Activated CD4-positive, alpha-beta memory T cell treated with anti-CD3 and anti-CD28 coated beads, Interleukin-2, amount 10 ng/mL, durations not matched to agents 7 days and 5 days (primary cell): ENCODE results near the gene LY9. TPM values are rescaled to one million over a fixed set of nuclear protein-coding genes. Genes with fewer than 3 reads are reported as not detected.
A peak's percentile ranks its signal among the peaks of the same experiment; 100 is the strongest.

Experiments
- CTCF ChIA-PET: fragments of 350-600 bp; sonication (Branson Sonifier 250); formaldehyde crosslinking; loops from one replicate; lab custom pipeline; 2021; ENCODE audit warnings: antibody characterized with exemption, inconsistent platforms; lab: Charles Lee
- POLR2A ChIA-PET: fragments of 350-600 bp; sonication (Branson Sonifier 250); formaldehyde crosslinking; loops from one replicate; lab custom pipeline; 2021; ENCODE audit warnings: antibody characterized with exemption; lab: Charles Lee
- DNase-seq: peaks from one replicate; pipeline ENCODE4 v3.0.0-alpha.2; 2020
- H3K27ac Mint-ChIP-seq: one replicate; pipeline ENCODE4 v1.8.0; 2021; ENCODE audit warnings: mild to moderate bottlenecking, mixed read lengths
- H3K27me3 Mint-ChIP-seq: one replicate; pipeline ENCODE4 v1.8.0; 2021; ENCODE audit warnings: mixed read lengths
- H3K36me3 Mint-ChIP-seq: one replicate; pipeline ENCODE4 v1.8.0; 2021; ENCODE audit warnings: low read depth, mixed read lengths
- H3K4me1 Mint-ChIP-seq: one replicate; pipeline ENCODE4 v1.8.0; 2021; ENCODE audit warnings: mixed read lengths
- H3K4me3 Mint-ChIP-seq: one replicate; pipeline ENCODE4 v1.8.0; 2021; ENCODE audit warnings: mild to moderate bottlenecking, mixed read lengths
- H3K9me3 Mint-ChIP-seq: one replicate; pipeline ENCODE4 v1.8.0; 2021; ENCODE audit warnings: mixed read lengths
- total RNA-seq, 2 experiments: library from RNA; stranded (reverse); gene quantifications; one replicate each; pipeline ENCODE4 v1.2.3, GENCODE V29; 2021

LY9 gene
- total RNA-seq, 2 experiments from 2014 or later, result 46.4 to 49.9 TPM

GRCh38 chr1:160827418-160827817 lies 31.4 kb downstream of the LY9 start:
- no peaks in the 10 kb centered on the region for H3K9me3 Mint-ChIP-seq
- H3K4me1 Mint-ChIP-seq, result peaks cover 5% of the 10 kb centered on the region
- H3K27me3 Mint-ChIP-seq, result no peaks in the 10 kb centered on the region
- DNase-seq, result no peak
- no peak overlapping the region for H3K27ac Mint-ChIP-seq
- ChIA-PET POLR2A (no interaction called here), CTCF (interaction anchor here (0.8 to 6.3 kb wide), 3 partner anchors 47 to 163 kb away, joined by 3 to 79 read pairs (median 3); no protein-coding TSS in a partner anchor)
- H3K36me3 Mint-ChIP-seq, result no peaks in the 10 kb centered on the region
- no peak overlapping the region for H3K4me3 Mint-ChIP-seq

GRCh38 chr1:160829766-160830165 lies 33.8 kb downstream of the LY9 start:
- H3K4me3 Mint-ChIP-seq, result no peak overlapping the region
- H3K36me3 Mint-ChIP-seq, result no peaks in the 10 kb centered on the region
- ChIA-PET POLR2A (interaction anchor here (1.0 kb wide), 1 partner anchor 147 kb away, joined by 3 read pairs; no protein-coding TSS in a partner anchor), CTCF (interaction anchor here (0.8 to 6.3 kb wide), 14 partner anchors 26 to 160 kb away, joined by 3 to 79 read pairs (median 6); partner anchors contain the start of genes ITLN2 and LY9)
- peaks cover 12% of the 10 kb centered on the region for H3K4me1 Mint-ChIP-seq
- no peak overlapping the region for H3K27ac Mint-ChIP-seq
- H3K27me3 Mint-ChIP-seq, result no peaks in the 10 kb centered on the region
- DNase-seq, result no peak
- H3K9me3 Mint-ChIP-seq, result no peaks in the 10 kb centered on the region

- H3K9me3 Mint-ChIP-seq, result no peaks in the 10 kb centered on the region
- H3K27ac Mint-ChIP-seq, result no peak overlapping the region
- no peaks in the 10 kb centered on the region for H3K27me3 Mint-ChIP-seq
- H3K4me3 Mint-ChIP-seq, result no peak overlapping the region
- POLR2A ChIA-PET, result interaction anchor here (1.0 to 1.2 kb wide), 2 partner anchors 32 to 148 kb away, joined by 3 read pairs; no protein-coding TSS in a partner anchor
- H3K4me1 Mint-ChIP-seq, result peaks cover 18% of the 10 kb centered on the region
- CTCF ChIA-PET, result interaction anchor here (0.9 to 6.3 kb wide), 17 partner anchors 26 to 159 kb away, joined by 3 to 79 read pairs (median 5); partner anchors contain the start of genes ITLN2 and LY9
- H3K36me3 Mint-ChIP-seq, result no peaks in the 10 kb centered on the region
- peak; percentile 80 for DNase-seq
Observed at GRCh38 chr1:160830321-160831153, 34.6 kb downstream of the LY9 start.

- peaks cover 58% of the 10 kb centered on the region for H3K4me1 Mint-ChIP-seq
Observed at GRCh38 chr1:160834945-160835565, 39.1 kb downstream of the LY9 start.

GRCh38 chr1:160835751-160836150 lies 39.8 kb downstream of the LY9 start:
- H3K27ac Mint-ChIP-seq, result peak overlapping the region; percentile 98
- peaks cover 53% of the 10 kb centered on the region for H3K4me1 Mint-ChIP-seq

More at GRCh38 chr1:160834945-160835565, 39.1 kb downstream of the LY9 start:
- Mint-ChIP-seq H3K27ac (no peak overlapping the region), H3K9me3 (no peaks in the 10 kb centered on the region), H3K27me3 (no peaks in the 10 kb centered on the region), H3K36me3 (no peaks in the 10 kb centered on the region), H3K4me3 (no peak overlapping the region)
- DNase-seq, result peak; percentile 57
- ChIA-PET POLR2A (interaction anchor here (1.1 to 2.8 kb wide), 4 partner anchors 10 to 119 kb away, joined by 3 to 21 read pairs (median 4); partner anchors contain the start of genes ITLN2 and LY9), CTCF (interaction anchor here (0.7 to 8.5 kb wide), 34 partner anchors 10 to 293 kb away, joined by 3 to 300 read pairs (median 5); partner anchors contain the start of genes CD244, ITLN1, ITLN2 and LY9)

GRCh38 chr1:160836561-160836960 lies 40.6 kb downstream of the LY9 start:
- Mint-ChIP-seq H3K4me1 (peaks cover 53% of the 10 kb centered on the region), H3K27me3 (no peaks in the 10 kb centered on the region), H3K9me3 (no peaks in the 10 kb centered on the region), H3K4me3 (no peak overlapping the region), H3K27ac (peak overlapping the region; percentile 98), H3K36me3 (no peaks in the 10 kb centered on the region)
- CTCF ChIA-PET, result interaction anchor here (0.6 to 8.5 kb wide), 41 partner anchors 8 to 232 kb away, joined by 3 to 300 read pairs (median 5); partner anchors contain the start of genes CD244, CD48, ITLN2 and LY9
- POLR2A ChIA-PET, result interaction anchor here (0.6 to 3.6 kb wide), 26 partner anchors 11 to 574 kb away, joined by 3 to 46 read pairs (median 6); partner anchors contain the start of genes ARHGAP30, CD244, CD48 and DCAF8
- no peak for DNase-seq

More at GRCh38 chr1:160835751-160836150, 39.8 kb downstream of the LY9 start:
- H3K27me3 Mint-ChIP-seq, result no peaks in the 10 kb centered on the region
- no peaks in the 10 kb centered on the region for H3K36me3 Mint-ChIP-seq
- no peaks in the 10 kb centered on the region for H3K9me3 Mint-ChIP-seq
- H3K4me3 Mint-ChIP-seq, result no peak overlapping the region
- no peak for DNase-seq
- ChIA-PET POLR2A (interaction anchor here (1.1 to 2.8 kb wide), 7 partner anchors 9 to 233 kb away, joined by 3 to 21 read pairs (median 6); partner anchors contain the start of genes ARHGAP30, ITLN2, LY9 and USF1), CTCF (interaction anchor here (0.7 to 8.5 kb wide), 33 partner anchors 9 to 292 kb away, joined by 3 to 300 read pairs (median 6); partner anchors contain the start of genes CD244, ITLN1, ITLN2 and LY9)

GRCh38 chr1:160836981-160837557 lies 41.1 kb downstream of the LY9 start:
- CTCF ChIA-PET, result interaction anchor here (0.6 to 8.5 kb wide), 43 partner anchors 9 to 389 kb away, joined by 3 to 300 read pairs (median 5); partner anchors contain the start of genes CD244, CD48, ITLN1 and ITLN2
- peaks cover 53% of the 10 kb centered on the region for H3K4me1 Mint-ChIP-seq
- DNase-seq, result no peak
- POLR2A ChIA-PET, result interaction anchor here (0.6 to 3.6 kb wide), 34 partner anchors 9 to 574 kb away, joined by 3 to 46 read pairs (median 4); partner anchors contain the start of genes ARHGAP30, CD244, CD48 and DCAF8
- no peaks in the 10 kb centered on the region for H3K27me3 Mint-ChIP-seq
- H3K4me3 Mint-ChIP-seq, result no peak overlapping the region
- H3K36me3 Mint-ChIP-seq, result no peaks in the 10 kb centered on the region
- no peaks in the 10 kb centered on the region for H3K9me3 Mint-ChIP-seq
- H3K27ac Mint-ChIP-seq, result peak overlapping the region; percentile 98

- DNase-seq, result peak; percentile 92
- POLR2A ChIA-PET, result interaction anchor here (0.8 to 3.6 kb wide), 31 partner anchors 9 to 575 kb away, joined by 3 to 46 read pairs (median 5); partner anchors contain the start of genes ARHGAP30, CD244, CD48 and DCAF8
- CTCF ChIA-PET, result interaction anchor here (0.7 to 8.5 kb wide), 40 partner anchors 9 to 388 kb away, joined by 3 to 300 read pairs (median 5); partner anchors contain the start of genes CD244, CD48, ITLN1 and ITLN2
- H3K27me3 Mint-ChIP-seq, result no peaks in the 10 kb centered on the region
- H3K4me3 Mint-ChIP-seq, result peak overlapping the region; percentile 52
- H3K27ac Mint-ChIP-seq, result peak overlapping the region; percentile 98
- H3K36me3 Mint-ChIP-seq, result no peaks in the 10 kb centered on the region
- no peaks in the 10 kb centered on the region for H3K9me3 Mint-ChIP-seq
- H3K4me1 Mint-ChIP-seq, result peaks cover 53% of the 10 kb centered on the region
Observed at GRCh38 chr1:160837558-160838205, 41.7 kb downstream of the LY9 start.

- CTCF ChIA-PET, result interaction anchor here (0.8 to 8.5 kb wide), 8 partner anchors 12 to 154 kb away, joined by 3 to 300 read pairs (median 44); partner anchors contain the start of genes ITLN2 and LY9
- no peak overlapping the region for H3K4me3 Mint-ChIP-seq
- POLR2A ChIA-PET, result interaction anchor here (2.2 to 3.6 kb wide), 3 partner anchors 24 to 71 kb away, joined by 12 to 46 read pairs (median 23); partner anchors contain the start of genes CD244 and LY9
- no peak for DNase-seq
- no peaks in the 10 kb centered on the region for H3K9me3 Mint-ChIP-seq
- H3K27ac Mint-ChIP-seq, result peak overlapping the region; percentile 98
- H3K27me3 Mint-ChIP-seq, result no peaks in the 10 kb centered on the region
- H3K4me1 Mint-ChIP-seq, result peaks cover 54% of the 10 kb centered on the region
- peaks cover under 1% of the 10 kb centered on the region for H3K36me3 Mint-ChIP-seq
Observed at GRCh38 chr1:160838888-160839287, 42.9 kb downstream of the LY9 start.

GRCh38 chr1:160839746-160840145 lies 43.8 kb downstream of the LY9 start:
- Mint-ChIP-seq H3K4me3 (no peak overlapping the region), H3K27me3 (no peaks in the 10 kb centered on the region), H3K27ac (no peak overlapping the region), H3K36me3 (peaks cover 8% of the 10 kb centered on the region), H3K4me1 (peaks cover 59% of the 10 kb centered on the region), H3K9me3 (peaks cover 2% of the 10 kb centered on the region)
- no peak for DNase-seq
- CTCF ChIA-PET, result interaction anchor here (0.5 to 8.5 kb wide), 5 partner anchors 37 to 167 kb away, joined by 3 to 300 read pairs (median 3); partner anchors contain the start of gene ITLN2
- POLR2A ChIA-PET, result interaction anchor here (3.6 kb wide), 1 partner anchor 43 kb away, joined by 46 read pairs; the partner anchor contains the start of gene LY9

GRCh38 chr1:160841079-160841478 lies 45.1 kb downstream of the LY9 start:
- Mint-ChIP-seq H3K27ac (no peak overlapping the region), H3K4me3 (no peak overlapping the region), H3K9me3 (peaks cover 5% of the 10 kb centered on the region), H3K27me3 (peaks cover 3% of the 10 kb centered on the region), H3K36me3 (peaks cover 12% of the 10 kb centered on the region), H3K4me1 (peaks cover 54% of the 10 kb centered on the region)
- POLR2A ChIA-PET, result interaction anchor here (1.0 to 2.8 kb wide), 2 partner anchors 21 to 227 kb away, joined by 3 to 9 read pairs; partner anchors contain the start of gene CD244
- CTCF ChIA-PET, result interaction anchor here (1.5 to 8.5 kb wide), 2 partner anchors 22 to 113 kb away, joined by 5 to 300 read pairs; partner anchors contain the start of genes CD244 and ITLN2
- no peak for DNase-seq
